ENCODE measurements around the gene TCP11L1. TPM values are rescaled to one million over a fixed set of nuclear protein-coding genes. Genes with fewer than 3 reads are reported as not detected.

The TCP11L1 gene
- total RNA-seq, 1 experiment from 2014 or later, result 44.5 TPM

DNA sequence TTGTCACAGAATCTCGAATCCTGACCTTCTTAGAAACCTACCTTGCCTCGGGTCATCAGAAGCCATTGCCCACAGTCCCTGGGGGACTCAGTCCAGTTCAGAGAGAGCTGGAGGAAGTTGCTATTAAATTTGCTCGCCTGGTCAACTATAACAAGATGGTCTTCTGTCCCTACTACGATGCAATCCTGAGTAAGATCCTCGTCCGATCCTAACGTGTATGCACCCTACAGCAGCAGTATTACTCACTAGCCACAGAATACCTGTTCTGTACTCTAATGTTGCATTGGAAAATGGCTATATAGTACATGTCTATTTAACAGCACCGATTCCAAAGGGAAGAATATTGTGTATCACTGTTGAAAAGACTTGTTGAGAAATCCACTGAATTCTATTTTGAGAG, 33.1 kb downstream of the TCP11L1 start:
- ChIA-PET CTCF (no interaction called here), POLR2A (ENCODE audit: low non-redundant PET) (no interaction called here)
- no TSS peak for BruUV-seq (replicated peaks)
- intact Hi-C loops (cut with micrococcal nuclease; ENCODE audit: unreplicated experiment), result no loop called here
- Histone ChIP-seq H3K4me3 (ENCODE audit: low read depth, low read length, poor library complexity, severe bottlenecking) (no peak overlapping the region), H3K27ac (ENCODE audit: low read depth, low read length, poor library complexity, severe bottlenecking) (no peak overlapping the region), H3K9me3 (ENCODE audit: low read depth, low read length, poor library complexity, severe bottlenecking) (no peaks in the 10 kb centered on the region), H3K27me3 (replicated peaks; ENCODE audit: insufficient read depth, low read depth, low read length, poor library complexity) (no peaks in the 10 kb centered on the region), H3K4me1 (ENCODE audit: insufficient read depth, low read length, poor library complexity, severe bottlenecking) (no peaks in the 10 kb centered on the region), H3K36me3 (ENCODE audit: insufficient read depth, low read length, poor library complexity, severe bottlenecking) (peaks cover 40% of the 10 kb centered on the region)
- DNase-seq (ENCODE audit: low spot score), result no peak
- no peak for TF ChIP-seq CTCF (conservative IDR thresholded peaks at IDR 0.05; ENCODE audit: low read depth, low read length)
- no peak for TF ChIP-seq EZH2 (IDR thresholded peaks at IDR 0.05; ENCODE audit: borderline replicate concordance, low read depth, low read length, poor library complexity, severe bottlenecking)

- no peaks in the 10 kb centered on the region for H3K9me3 ChIP-seq (ENCODE audit: low read depth, low read length, poor library complexity, severe bottlenecking)
- H3K27ac ChIP-seq (ENCODE audit: low read depth, low read length, poor library complexity, severe bottlenecking), result no peak overlapping the region
- H3K36me3 ChIP-seq (ENCODE audit: insufficient read depth, low read length, poor library complexity, severe bottlenecking), result peaks cover 42% of the 10 kb centered on the region
- no peak for DNase-seq (ENCODE audit: low spot score)
- intact Hi-C loops (cut with micrococcal nuclease; ENCODE audit: unreplicated experiment), result no loop called here
- CTCF ChIA-PET, result no interaction called here
- POLR2A ChIA-PET (ENCODE audit: low non-redundant PET), result no interaction called here
- TF ChIP-seq EZH2 (IDR thresholded peaks at IDR 0.05; ENCODE audit: borderline replicate concordance, low read depth, low read length, poor library complexity, severe bottlenecking), result no peak
- no peak for TF ChIP-seq CTCF (conservative IDR thresholded peaks at IDR 0.05; ENCODE audit: low read depth, low read length)
- H3K27me3 ChIP-seq (replicated peaks; ENCODE audit: insufficient read depth, low read depth, low read length, poor library complexity), result no peaks in the 10 kb centered on the region
- BruUV-seq (replicated peaks), result no TSS peak
- no peak overlapping the region for H3K4me3 ChIP-seq (ENCODE audit: low read depth, low read length, poor library complexity, severe bottlenecking)
- H3K4me1 ChIP-seq (ENCODE audit: insufficient read depth, low read length, poor library complexity, severe bottlenecking), result peaks cover 12% of the 10 kb centered on the region
Observed at GRCh38 chr11:33083918-33084317, 44.5 kb downstream of the TCP11L1 start.

GRCh38 chr11:33086017-33086416, 46.6 kb downstream of the TCP11L1 start:
- POLR2A ChIA-PET (ENCODE audit: low non-redundant PET), result no interaction called here
- CTCF ChIA-PET, result no interaction called here

More at GRCh38 chr11:33086017-33086416, 46.6 kb downstream of the TCP11L1 start:
- TF ChIP-seq EZH2 (IDR thresholded peaks at IDR 0.05; ENCODE audit: borderline replicate concordance, low read depth, low read length, poor library complexity, severe bottlenecking) (no peak), CTCF (conservative IDR thresholded peaks at IDR 0.05; ENCODE audit: low read depth, low read length) (no peak)
- no peak overlapping the region for H3K4me3 ChIP-seq (ENCODE audit: low read depth, low read length, poor library complexity, severe bottlenecking)
- no peaks in the 10 kb centered on the region for H3K9me3 ChIP-seq (ENCODE audit: low read depth, low read length, poor library complexity, severe bottlenecking)
- peaks cover 50% of the 10 kb centered on the region for H3K36me3 ChIP-seq (ENCODE audit: insufficient read depth, low read length, poor library complexity, severe bottlenecking)
- no peak for DNase-seq (ENCODE audit: low spot score)
- H3K27me3 ChIP-seq (replicated peaks; ENCODE audit: insufficient read depth, low read depth, low read length, poor library complexity), result no peaks in the 10 kb centered on the region
- no TSS peak for BruUV-seq (replicated peaks)
- peaks cover 12% of the 10 kb centered on the region for H3K4me1 ChIP-seq (ENCODE audit: insufficient read depth, low read length, poor library complexity, severe bottlenecking)
- intact Hi-C loops (cut with micrococcal nuclease; ENCODE audit: unreplicated experiment), result no loop called here
- no peak overlapping the region for H3K27ac ChIP-seq (ENCODE audit: low read depth, low read length, poor library complexity, severe bottlenecking)
